Amygdala (tissue), 56 donors: ENCODE results near the gene RNF227.
"Not testable (repeated sequence)": the region's sequence is repeated elsewhere in the genome, so short reads cannot be mapped to it uniquely, and the experiment has no call there.

Experiments used
- DNase-seq, 56 donors: peaks; one replicate each; lab custom pipeline; 2025; lab: John Stamatoyannopoulos, UW

RNF227 gene

GRCh38 chr17:7873051-7873450 lies 43.0 kb downstream of the RNF227 start:
- DNase-seq = no peak

DNA sequence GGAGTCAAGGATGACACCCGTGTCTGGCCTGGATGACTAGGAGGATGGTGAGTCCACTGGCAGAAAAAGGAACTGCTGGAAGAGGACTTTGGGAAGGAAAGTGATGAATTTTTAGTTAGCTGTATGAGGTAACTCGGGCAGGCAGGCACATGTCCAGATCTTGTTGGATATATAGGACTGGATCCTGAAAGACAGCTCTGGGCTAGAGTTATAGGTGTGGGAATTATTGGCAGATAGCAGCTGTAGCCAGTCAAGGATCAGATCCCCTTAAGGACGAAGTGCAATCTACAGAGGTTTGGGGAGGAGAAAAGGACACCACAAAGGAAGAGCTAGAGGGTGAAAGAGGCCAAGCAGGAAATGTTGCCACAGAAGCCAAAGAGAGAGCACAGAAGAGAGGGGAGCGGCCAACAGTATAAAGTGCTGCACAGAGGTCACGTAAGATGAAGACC lies 48.2 kb downstream of the RNF227 start:
- no peak for DNase-seq

GRCh38 chr17:7864995-7865650 lies 51.0 kb downstream of the RNF227 start:
- DNase-seq = no peak

- DNase-seq = not testable (repeated sequence)
Measured at GRCh38 chr17:7864384-7864783, 51.7 kb downstream of the RNF227 start.
